CD4-positive, alpha-beta T cell (primary cell): ENCODE measurements around the gene SV2C. TPM values are rescaled to one million over a fixed set of nuclear protein-coding genes. Genes with fewer than 3 reads are reported as not detected.
A peak's percentile ranks its signal among the peaks of the same experiment; 100 is the strongest.

Experiments used
- ATAC-seq: fragments of 200-7000 bp; cut with Tn5 transposase; one replicate; pipeline ENCODE4 v1.10.0; 2022; ENCODE audit warnings: mild to moderate bottlenecking; ENCODE audit not compliant: poor library complexity
- CTCF ChIA-PET: fragments of 350-600 bp; sonication (Branson Sonifier 250); formaldehyde crosslinking; loops from one replicate; lab custom pipeline; 2021; ENCODE audit warnings: antibody characterized with exemption, inconsistent platforms; lab: Charles Lee
- POLR2A ChIA-PET: fragments of 350-600 bp; sonication (Branson Sonifier 250); formaldehyde crosslinking; loops from one replicate; lab custom pipeline; 2021; ENCODE audit warnings: antibody characterized with exemption, inconsistent platforms; lab: Charles Lee
- DNase-seq, 14 experiments: peaks; one replicate each; pipeline ENCODE4 v3.0.0-alpha.2; 2013 to 2020; ENCODE audit warnings: mixed read lengths in 2 of 14
- H3K27ac ChIP-seq, 2 donors: one replicate each; pipeline versions ENCODE4 v1.5.1 to v1.7.0; 2013; ENCODE audit warnings: low read length in 2 of 2, low read depth in 1 of 2, mild to moderate bottlenecking in 1 of 2
- H3K27me3 ChIP-seq, 2 experiments: 1 replicate in 1 of 2; 2 replicates in 1 of 2; pipeline versions ENCODE4 v1.6.1 to v1.7.0; 2013; ENCODE audit warnings: low read length in 2 of 2, control low read depth in 1 of 2, mild to moderate bottlenecking in 1 of 2, moderate library complexity in 1 of 2; ENCODE audit not compliant: insufficient read depth in 2 of 2, control insufficient read depth in 1 of 2
- H3K36me3 ChIP-seq: one replicate; pipeline ENCODE4 v1.6.1; 2013; ENCODE audit warnings: low read length, control low read depth; ENCODE audit not compliant: insufficient read depth
- H3K4me1 ChIP-seq: one replicate; pipeline ENCODE4 v1.6.1; 2013; ENCODE audit warnings: low read length, control low read depth; ENCODE audit not compliant: insufficient read depth
- H3K4me3 ChIP-seq: one replicate; pipeline ENCODE4 v1.5.1; 2013; ENCODE audit warnings: mild to moderate bottlenecking, low read length, moderate library complexity
- H3K9me3 ChIP-seq, 2 experiments: 1 replicate in 1 of 2; 2 replicates in 1 of 2; pipeline versions ENCODE4 v1.6.1 to v1.7.0; 2013; ENCODE audit warnings: low read length in 2 of 2, mild to moderate bottlenecking in 2 of 2, control low read depth in 1 of 2, moderate library complexity in 1 of 2; ENCODE audit not compliant: control insufficient read depth in 1 of 2, insufficient read depth in 1 of 2
- H3K27ac Mint-ChIP-seq: one replicate; pipeline ENCODE4 v1.8.0; 2020; ENCODE audit warnings: mixed read lengths
- H3K27me3 Mint-ChIP-seq: one replicate; pipeline ENCODE4 v1.8.0; 2021; ENCODE audit warnings: mixed read lengths
- H3K36me3 Mint-ChIP-seq: one replicate; pipeline ENCODE4 v1.8.0; 2021; ENCODE audit warnings: low read depth, mixed read lengths
- H3K4me1 Mint-ChIP-seq: one replicate; pipeline ENCODE4 v1.8.0; 2021; ENCODE audit warnings: low read depth, mixed read lengths
- H3K4me3 Mint-ChIP-seq: one replicate; pipeline ENCODE4 v1.8.0; 2020; ENCODE audit warnings: mild to moderate bottlenecking, mixed read lengths
- H3K9me3 Mint-ChIP-seq: one replicate; pipeline ENCODE4 v1.8.0; 2020; ENCODE audit warnings: mixed read lengths
- CTCF ChIP-seq: fragments of 200-600 bp; IDR thresholded peaks from one replicate; pipeline ENCODE4 v1.8.0; 2022; ENCODE audit warnings: antibody characterized with exemption, mild to moderate bottlenecking
- intact Hi-C, 2 experiments: fragments of 100-400 bp; cut with DNase I in 1 of 2; cut with micrococcal nuclease in 1 of 2; formaldehyde crosslinking; loops; one replicate each; pipeline versions ENCODE4 v1.15.1 to v1.9.0; 2023 to 2025; cut with DNase I, micrococcal nuclease
- total RNA-seq, 174 experiments: library from RNA in 2 of 174; stranded (reverse) in 2 of 174; gene quantifications; one replicate each; pipeline ENCODE4 v1.2.3 and lab custom pipeline; 2021 to 2026

SV2C gene
- total RNA-seq, 2 experiments from 2014 or later, result 0.03 to 0.08 TPM

- Mint-ChIP-seq H3K4me1 (no peaks in the 10 kb centered on the region), H3K27me3 (peaks cover 1% of the 10 kb centered on the region), H3K4me3 (no peak overlapping the region), H3K27ac (no peak overlapping the region), H3K9me3 (no peaks in the 10 kb centered on the region), H3K36me3 (no peaks in the 10 kb centered on the region)
- no peak for TF ChIP-seq CTCF
- no peak overlapping the region for H3K27ac ChIP-seq
- no peaks in the 10 kb centered on the region for H3K9me3 ChIP-seq
- H3K27me3 ChIP-seq, result no peaks in the 10 kb centered on the region
- DNase-seq (no peak), ATAC-seq (no peak)
- no peaks in the 10 kb centered on the region for H3K36me3 ChIP-seq
- no peaks in the 10 kb centered on the region for H3K4me1 ChIP-seq
- POLR2A ChIA-PET, result no interaction called here
- H3K4me3 ChIP-seq, result no peak overlapping the region
- CTCF ChIA-PET, result no interaction called here
- intact Hi-C loops, result no loop called here
Observed at GRCh38 chr5:76144513-76145274, 61.5 kb downstream of the SV2C start.

- H3K9me3 Mint-ChIP-seq, result no peaks in the 10 kb centered on the region
- TF ChIP-seq CTCF, result no peak
- H3K4me1 Mint-ChIP-seq, result no peaks in the 10 kb centered on the region
- Histone ChIP-seq H3K4me1 (no peaks in the 10 kb centered on the region), H3K36me3 (no peaks in the 10 kb centered on the region), H3K4me3 (no peak overlapping the region), H3K27me3 (no peaks in the 10 kb centered on the region), H3K9me3 (no peaks in the 10 kb centered on the region), H3K27ac (no peak overlapping the region)
- ChIA-PET POLR2A (interaction anchor here (0.6 kb wide), 1 partner anchor 256 kb away, joined by 3 read pairs; no protein-coding TSS in a partner anchor), CTCF (no interaction called here)
- no peaks in the 10 kb centered on the region for H3K36me3 Mint-ChIP-seq
- DNase-seq (peak in 3 of 14 experiments; percentile 8 to 35 (median 19)), ATAC-seq (no peak)
- intact Hi-C loops, result no loop called here
- H3K27ac Mint-ChIP-seq, result no peak overlapping the region
- no peak overlapping the region for H3K4me3 Mint-ChIP-seq
- peaks cover 6% of the 10 kb centered on the region for H3K27me3 Mint-ChIP-seq
Observed at GRCh38 chr5:76145945-76146344, 62.8 kb downstream of the SV2C start.

GRCh38 chr5:76149636-76150035, 66.5 kb downstream of the SV2C start:
- CTCF ChIA-PET, result no interaction called here
- H3K9me3 ChIP-seq, result no peaks in the 10 kb centered on the region
- peaks cover 35% of the 10 kb centered on the region for H3K27me3 Mint-ChIP-seq
- no peaks in the 10 kb centered on the region for H3K9me3 Mint-ChIP-seq
- no peak for TF ChIP-seq CTCF
- intact Hi-C loops, result no loop called here
- no peak overlapping the region for H3K4me3 ChIP-seq
- ATAC-seq (no peak), DNase-seq (no peak)
- POLR2A ChIA-PET, result no interaction called here
- no peak overlapping the region for H3K27ac ChIP-seq
- H3K36me3 ChIP-seq, result no peaks in the 10 kb centered on the region
- H3K36me3 Mint-ChIP-seq, result no peaks in the 10 kb centered on the region
- H3K4me1 Mint-ChIP-seq, result no peaks in the 10 kb centered on the region
- peaks cover 0 to 7% of the 10 kb centered on the region in 2 experiments for H3K27me3 ChIP-seq
- H3K27ac Mint-ChIP-seq, result no peak overlapping the region
- H3K4me3 Mint-ChIP-seq, result no peak overlapping the region
- no peaks in the 10 kb centered on the region for H3K4me1 ChIP-seq
